ENCODE measurements around the gene SPANXB1.
"Not testable (repeated sequence)": the region's sequence is repeated elsewhere in the genome, so short reads cannot be mapped to it uniquely, and the experiment has no call there.

Gene SPANXB1, protein sequence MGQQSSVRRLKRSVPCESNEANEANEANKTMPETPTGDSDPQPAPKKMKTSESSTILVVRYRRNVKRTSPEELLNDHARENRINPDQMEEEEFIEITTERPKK

DNA sequence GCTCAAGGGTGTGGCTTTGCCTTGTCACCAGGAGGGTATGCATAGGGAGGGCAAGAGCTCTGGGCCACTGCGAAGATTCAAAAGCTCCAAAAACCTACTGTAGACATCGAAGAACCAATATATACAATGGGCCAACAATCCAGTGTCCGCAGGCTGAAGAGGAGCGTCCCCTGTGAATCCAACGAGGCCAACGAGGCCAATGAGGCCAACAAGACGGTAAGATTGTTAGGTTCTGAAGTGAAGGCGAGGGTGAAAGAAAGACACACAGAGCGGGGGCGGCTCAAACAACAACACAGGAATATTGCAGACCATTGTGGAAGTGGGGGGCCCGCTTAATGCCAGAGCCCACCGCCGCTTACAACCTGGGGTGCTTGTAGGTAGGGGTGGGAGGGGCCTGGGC lies at the start of gene SPANXB1:
Gene SPANXB1 (plus strand): TSS at position 27 of the 400 bp plus-strand sequence. CDS start 100 bp downstream, at position 127.
- H3K4me1 ChIP-seq (ENCODE audit: insufficient read depth, low read length); H3K9ac ChIP-seq (ENCODE audit: low read depth, low read length); H3K36me3 ChIP-seq (ENCODE audit: insufficient read depth, low read length): not testable (repeated sequence)

DNA sequence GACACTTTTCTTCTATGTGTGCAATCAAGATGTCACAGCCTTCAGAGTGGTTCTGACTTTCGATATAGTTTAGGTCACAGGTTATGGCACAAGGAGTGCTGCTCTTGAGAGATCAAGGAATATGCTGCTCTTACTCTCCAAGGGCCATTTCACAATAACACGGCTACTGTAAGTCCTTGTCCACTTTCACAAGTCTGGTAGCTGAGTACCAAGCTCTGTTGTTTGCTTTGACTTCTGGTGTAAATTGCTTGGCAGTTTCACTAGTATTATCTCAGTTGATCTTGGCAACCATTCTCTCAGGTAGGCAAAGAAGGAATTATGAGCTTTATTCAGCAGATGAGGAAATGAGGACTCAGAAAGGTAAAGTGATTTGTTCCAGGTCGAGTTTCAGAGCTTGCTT lies 35.4 kb upstream of the SPANXB1 start:
- Histone ChIP-seq H3K9ac (ENCODE audit: low read depth, low read length) (no peak overlapping the region), H3K9me3 (ENCODE audit: control insufficient read depth, insufficient read depth, low read length) (no peaks in the 10 kb centered on the region; the same call in 1 of the 2 replicates), H3K4me1 (ENCODE audit: insufficient read depth, low read length) (no peaks in the 10 kb centered on the region), H3K36me3 (ENCODE audit: insufficient read depth, low read length) (no peaks in the 10 kb centered on the region)

More for the DNA sequence above, at the start of gene SPANXB1:
- not testable (repeated sequence) for H3K9me3 ChIP-seq (ENCODE audit: control insufficient read depth, insufficient read depth, low read length)

DNA sequence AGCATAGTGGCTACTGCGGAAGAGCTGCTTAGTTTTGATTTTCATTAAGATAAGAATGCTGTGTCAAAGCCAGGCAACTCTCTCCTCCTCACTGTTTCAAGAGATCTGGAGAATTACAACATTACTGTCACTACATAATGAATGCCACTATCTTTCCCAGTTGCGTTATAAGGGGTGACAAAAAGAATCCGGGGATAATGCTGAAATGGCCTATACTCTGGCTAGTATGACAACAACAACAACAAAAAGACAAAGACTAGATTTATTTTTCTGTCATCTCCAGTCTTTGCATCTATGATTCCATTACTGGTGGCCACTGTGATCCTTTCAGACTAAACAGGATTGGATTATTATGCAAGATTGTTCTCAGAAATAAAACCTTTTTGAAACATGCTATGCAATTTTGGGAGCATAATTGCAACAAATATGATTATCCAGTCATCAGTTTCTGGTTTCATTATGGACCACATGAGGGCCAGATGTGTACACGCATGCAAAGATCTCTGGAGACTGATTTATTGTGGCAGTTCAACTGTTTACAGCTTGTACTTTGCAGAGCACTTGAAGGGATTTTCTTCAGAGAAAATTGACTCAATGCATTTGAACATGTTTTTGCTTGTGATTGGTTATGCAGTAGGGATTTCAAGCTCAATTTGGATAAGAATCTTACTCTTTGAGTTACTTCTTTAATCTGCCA lies 31.1 kb upstream of the SPANXB1 start:
- Histone ChIP-seq H3K4me1 (ENCODE audit: insufficient read depth, low read length) (no peaks in the 10 kb centered on the region), H3K9me3 (ENCODE audit: control insufficient read depth, insufficient read depth, low read length) (no peaks in the 10 kb centered on the region), H3K36me3 (ENCODE audit: insufficient read depth, low read length) (no peaks in the 10 kb centered on the region), H3K9ac (ENCODE audit: low read depth, low read length) (no peak overlapping the region)

DNA sequence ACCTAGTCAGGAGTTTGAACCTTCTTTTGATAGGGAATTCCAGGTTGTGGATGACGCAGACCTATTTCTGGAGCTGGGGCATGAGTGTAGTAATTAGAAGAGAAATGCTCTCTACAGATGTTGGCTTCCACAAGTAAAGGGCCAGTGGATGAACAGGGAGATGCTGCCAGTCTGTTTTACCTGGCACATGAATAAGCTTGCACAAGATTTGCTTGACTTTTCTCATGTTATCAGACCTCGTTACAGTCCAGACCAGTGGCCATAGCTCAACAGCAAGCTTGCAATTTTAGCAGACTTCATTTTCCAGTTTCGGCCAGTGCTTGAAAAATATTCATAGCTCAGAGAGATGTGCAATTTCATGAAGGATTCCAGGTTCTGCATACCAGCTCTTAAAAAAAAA lies 26.9 kb upstream of the SPANXB1 start:
- Histone ChIP-seq H3K9ac (ENCODE audit: low read depth, low read length) (no peak overlapping the region), H3K36me3 (ENCODE audit: insufficient read depth, low read length) (no peaks in the 10 kb centered on the region), H3K4me1 (ENCODE audit: insufficient read depth, low read length) (no peaks in the 10 kb centered on the region), H3K9me3 (ENCODE audit: control insufficient read depth, insufficient read depth, low read length) (no peaks in the 10 kb centered on the region)

DNA sequence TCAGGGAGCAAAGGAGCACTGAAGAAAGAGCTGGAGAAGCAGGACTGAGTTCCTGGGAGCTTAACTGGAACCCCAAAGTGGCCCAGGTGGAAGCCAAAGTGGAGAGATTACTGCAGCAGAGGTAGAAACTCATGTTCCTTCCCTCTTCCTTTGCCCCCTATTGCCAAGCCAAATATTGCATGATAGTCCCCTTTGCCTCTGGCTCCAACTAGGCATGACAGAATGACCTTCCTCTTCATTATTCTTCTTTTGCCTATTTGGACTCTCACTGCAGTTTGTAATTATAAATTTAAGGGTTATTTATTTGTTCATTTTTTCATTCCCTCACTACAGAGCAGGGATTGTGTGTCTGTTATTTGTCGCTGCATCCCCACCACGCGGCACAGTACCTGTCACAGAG lies 22.1 kb upstream of the SPANXB1 start:
- Histone ChIP-seq H3K9me3 (ENCODE audit: control insufficient read depth, insufficient read depth, low read length) (no peaks in the 10 kb centered on the region), H3K4me1 (ENCODE audit: insufficient read depth, low read length) (no peaks in the 10 kb centered on the region), H3K9ac (ENCODE audit: low read depth, low read length) (no peak overlapping the region), H3K36me3 (ENCODE audit: insufficient read depth, low read length) (no peaks in the 10 kb centered on the region)

DNA sequence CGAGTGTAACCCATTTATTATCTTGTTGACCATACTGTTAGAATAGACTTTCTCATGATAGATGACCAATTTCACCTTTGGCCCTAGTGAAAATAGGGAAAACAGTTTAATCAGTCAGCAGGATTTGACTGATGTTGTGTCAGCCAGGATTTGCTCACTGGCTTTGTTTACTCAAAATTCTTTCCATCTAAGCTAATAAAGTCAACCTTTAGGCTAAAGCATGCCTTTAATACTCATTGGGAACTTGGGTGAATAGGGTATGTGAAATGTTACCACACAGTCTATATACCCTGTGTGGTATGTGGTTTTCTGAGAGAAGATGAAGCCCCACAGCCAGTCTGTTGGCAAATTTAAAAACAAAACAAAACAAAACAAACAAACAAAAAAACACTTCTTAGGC lies 18.7 kb upstream of the SPANXB1 start:
- Histone ChIP-seq H3K36me3 (ENCODE audit: insufficient read depth, low read length) (no peaks in the 10 kb centered on the region), H3K4me1 (ENCODE audit: insufficient read depth, low read length) (no peaks in the 10 kb centered on the region), H3K9ac (ENCODE audit: low read depth, low read length) (no peak overlapping the region), H3K9me3 (ENCODE audit: control insufficient read depth, insufficient read depth, low read length) (no peaks in the 10 kb centered on the region)

DNA sequence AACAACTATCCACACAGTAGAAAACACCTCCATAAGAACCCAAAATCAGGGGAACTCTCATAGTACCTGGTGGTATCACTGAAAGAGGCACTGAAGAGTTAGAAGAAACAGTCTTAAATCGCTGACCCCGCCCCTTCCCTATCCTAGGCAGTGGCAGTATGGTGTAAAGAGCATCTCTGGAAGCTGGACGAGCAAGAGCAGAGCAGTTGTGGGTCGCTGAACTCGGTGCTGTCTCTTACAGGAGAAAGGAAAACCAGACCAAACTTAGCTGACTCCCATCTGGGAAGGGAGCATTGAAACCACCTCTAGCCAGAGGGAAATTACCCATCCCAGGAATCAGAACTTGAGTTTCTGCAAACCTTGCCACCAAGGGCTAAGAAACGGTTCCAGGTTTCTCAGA lies 2.8 kb downstream of the SPANXB1 start:
- H3K36me3 ChIP-seq (ENCODE audit: insufficient read depth, low read length); H3K9ac ChIP-seq (ENCODE audit: low read depth, low read length); H3K4me1 ChIP-seq (ENCODE audit: insufficient read depth, low read length); H3K9me3 ChIP-seq (ENCODE audit: control insufficient read depth, insufficient read depth, low read length): not testable (repeated sequence)

DNA sequence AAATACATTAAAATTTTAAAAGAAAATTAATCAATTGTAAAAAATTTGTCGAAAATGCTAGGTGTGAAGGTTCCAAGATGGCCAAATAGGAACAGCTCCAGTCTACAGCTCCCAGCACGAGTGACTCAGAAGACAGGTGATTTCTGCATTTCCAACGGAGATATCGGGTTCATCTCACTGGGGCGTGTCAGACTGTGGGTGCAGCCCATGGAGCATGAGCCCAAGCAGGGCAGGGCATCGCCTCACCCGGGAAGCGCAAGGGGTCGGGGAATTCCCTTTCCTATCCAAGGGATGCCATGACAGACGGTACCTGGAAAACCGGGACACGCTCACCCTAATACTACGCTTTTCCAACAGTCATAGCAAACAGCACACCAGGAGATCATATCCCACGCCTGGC lies 41.9 kb downstream of the SPANXB1 start:
- not testable (repeated sequence) for H3K9ac ChIP-seq (ENCODE audit: low read depth, low read length); H3K9me3 ChIP-seq (ENCODE audit: control insufficient read depth, insufficient read depth, low read length); H3K36me3 ChIP-seq (ENCODE audit: insufficient read depth, low read length); H3K4me1 ChIP-seq (ENCODE audit: insufficient read depth, low read length)

DNA sequence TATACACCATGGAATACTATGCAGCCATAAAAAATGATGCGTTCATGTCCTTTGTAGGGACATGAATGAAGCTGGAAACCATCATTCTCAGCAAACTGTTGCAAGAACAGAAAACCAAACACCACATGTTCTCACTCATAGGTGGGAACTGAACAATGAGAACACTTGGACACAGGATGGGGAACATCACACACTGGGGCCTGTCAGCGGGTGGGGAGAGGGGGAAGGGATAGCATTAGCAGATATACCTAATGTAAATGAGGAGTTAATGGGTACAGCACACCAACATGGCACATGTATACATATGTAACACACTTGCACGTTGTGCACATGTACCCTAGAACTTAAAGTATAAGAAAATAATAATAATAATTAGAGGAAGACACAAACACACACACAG lies 47.5 kb downstream of the SPANXB1 start:
- not testable (repeated sequence) for H3K9me3 ChIP-seq (ENCODE audit: control insufficient read depth, insufficient read depth, low read length); H3K4me1 ChIP-seq (ENCODE audit: insufficient read depth, low read length); H3K36me3 ChIP-seq (ENCODE audit: insufficient read depth, low read length); H3K9ac ChIP-seq (ENCODE audit: low read depth, low read length)

DNA sequence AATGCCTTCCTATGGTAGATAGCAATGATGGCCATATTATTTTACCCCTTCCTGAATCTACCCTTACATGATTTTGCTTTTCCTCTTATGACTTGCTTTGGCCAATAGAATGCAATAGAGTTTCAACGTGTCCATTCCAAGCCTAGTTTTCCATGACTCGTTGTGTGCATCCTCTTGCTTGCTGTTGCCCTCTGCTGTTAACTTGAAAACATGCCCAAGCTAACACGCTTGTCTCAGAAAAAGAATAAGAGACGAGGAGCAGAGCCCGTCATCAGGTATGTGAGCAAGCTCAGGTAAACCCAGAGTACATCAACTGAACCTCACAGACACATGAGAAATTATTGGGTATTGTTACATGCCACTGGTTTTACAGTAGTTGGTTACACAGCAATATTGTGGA lies 49.7 kb downstream of the SPANXB1 start:
- not testable (repeated sequence) for H3K4me1 ChIP-seq (ENCODE audit: insufficient read depth, low read length); H3K9me3 ChIP-seq (ENCODE audit: control insufficient read depth, insufficient read depth, low read length); H3K36me3 ChIP-seq (ENCODE audit: insufficient read depth, low read length); H3K9ac ChIP-seq (ENCODE audit: low read depth, low read length)
